ENCODE measurements around the gene MPND.

DNA sequence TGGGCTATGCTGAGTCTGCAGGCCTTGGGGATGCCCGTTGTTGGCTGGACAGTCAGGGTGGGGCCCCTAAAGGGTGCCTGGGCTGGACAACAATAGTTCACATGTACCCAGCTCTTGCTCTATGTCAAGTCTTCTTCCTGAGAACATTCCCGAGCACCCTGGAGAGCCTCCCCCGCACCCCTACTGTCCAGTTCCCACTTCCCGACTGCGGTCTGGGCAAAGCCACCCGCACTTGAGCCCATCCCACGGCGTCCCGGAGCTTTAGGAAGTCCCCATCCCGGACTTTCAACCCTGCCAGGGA, 1.1 kb upstream of the MPND start:
- TF ChIP-seq, protein P1, sequence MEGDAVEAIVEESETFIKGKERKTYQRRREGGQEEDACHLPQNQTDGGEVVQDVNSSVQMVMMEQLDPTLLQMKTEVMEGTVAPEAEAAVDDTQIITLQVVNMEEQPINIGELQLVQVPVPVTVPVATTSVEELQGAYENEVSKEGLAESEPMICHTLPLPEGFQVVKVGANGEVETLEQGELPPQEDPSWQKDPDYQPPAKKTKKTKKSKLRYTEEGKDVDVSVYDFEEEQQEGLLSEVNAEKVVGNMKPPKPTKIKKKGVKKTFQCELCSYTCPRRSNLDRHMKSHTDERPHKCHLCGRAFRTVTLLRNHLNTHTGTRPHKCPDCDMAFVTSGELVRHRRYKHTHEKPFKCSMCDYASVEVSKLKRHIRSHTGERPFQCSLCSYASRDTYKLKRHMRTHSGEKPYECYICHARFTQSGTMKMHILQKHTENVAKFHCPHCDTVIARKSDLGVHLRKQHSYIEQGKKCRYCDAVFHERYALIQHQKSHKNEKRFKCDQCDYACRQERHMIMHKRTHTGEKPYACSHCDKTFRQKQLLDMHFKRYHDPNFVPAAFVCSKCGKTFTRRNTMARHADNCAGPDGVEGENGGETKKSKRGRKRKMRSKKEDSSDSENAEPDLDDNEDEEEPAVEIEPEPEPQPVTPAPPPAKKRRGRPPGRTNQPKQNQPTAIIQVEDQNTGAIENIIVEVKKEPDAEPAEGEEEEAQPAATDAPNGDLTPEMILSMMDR (IDR thresholded peaks at IDR 0.05) = no peak
- TF ChIP-seq ZFX (IDR thresholded peaks at IDR 0.05; ENCODE audit: borderline replicate concordance) = no peak

Measured in 22Rv1 (cell line).